SK-N-SH treated with all-trans-retinoic acid at 6 μM for 48 hours (cell line): Measurements from ENCODE around the gene PNMA8A.

Source experiments
- ATAC-seq: fragments of 200-7000 bp; cut with Tn5 transposase; 3 replicates; pipeline ENCODE4 v1.9.1; 2020; ENCODE audit warnings: mild to moderate bottlenecking, moderate library complexity
- ARNTL ChIP-seq: fragments of 450-650 bp; formaldehyde crosslinking; IDR thresholded peaks from 2 replicates; pipeline ENCODE4 v1.5.0; 2020; ENCODE audit warnings: low read depth, mild to moderate bottlenecking, moderate library complexity, borderline replicate concordance
- CSDC2 ChIP-seq: fragments of 250-450 bp; sonication (Bioruptor Pico); IDR thresholded peaks from 2 replicates; pipeline ENCODE4 v1.5.0; 2020; ENCODE audit warnings: mild to moderate bottlenecking, moderate library complexity
- ESRRG ChIP-seq: fragments of 250-450 bp; sonication (Bioruptor Pico); IDR thresholded peaks from 2 replicates; pipeline ENCODE4 v1.6.1; 2021; ENCODE audit warnings: mild to moderate bottlenecking
- ISL1 ChIP-seq: fragments of 250-450 bp; sonication (Bioruptor Pico); IDR thresholded peaks from 2 replicates; pipeline ENCODE4 v2.1.2; 2022; ENCODE audit warnings: mild to moderate bottlenecking, moderate library complexity
- OSR1 ChIP-seq: fragments of 250-450 bp; sonication (Bioruptor Pico); IDR thresholded peaks from 2 replicates; pipeline ENCODE4 v1.8.0; 2022; ENCODE audit warnings: moderate library complexity, mild to moderate bottlenecking, inconsistent platforms
- PPARA ChIP-seq: fragments of 250-450 bp; sonication (Bioruptor Pico); IDR thresholded peaks from 2 replicates; pipeline ENCODE4 v1.5.0; 2020; ENCODE audit warnings: mild to moderate bottlenecking, borderline replicate concordance
- RARB ChIP-seq: fragments of 250-450 bp; sonication (Bioruptor Pico); IDR thresholded peaks from 2 replicates; pipeline ENCODE4 v1.8.0; 2021; ENCODE audit warnings: mild to moderate bottlenecking, moderate library complexity
- SNAI2 ChIP-seq: fragments of 250-450 bp; sonication (Bioruptor Pico); IDR thresholded peaks from 2 replicates; pipeline ENCODE4 v1.5.0; 2020; ENCODE audit warnings: mild to moderate bottlenecking, moderate library complexity
- TCF4 ChIP-seq: fragments of 250-450 bp; sonication (Bioruptor Pico); IDR thresholded peaks from 2 replicates; pipeline ENCODE4 v1.8.0; 2021; ENCODE audit warnings: mild to moderate bottlenecking, moderate library complexity, borderline replicate concordance
- TOX ChIP-seq: fragments of 250-450 bp; sonication (Bioruptor Pico); IDR thresholded peaks from 2 replicates; pipeline ENCODE4 v1.8.0; 2021; ENCODE audit warnings: mild to moderate bottlenecking, moderate library complexity, borderline replicate concordance
- ZC3H10 ChIP-seq: fragments of 250-450 bp; sonication (Bioruptor Pico); IDR thresholded peaks from 2 replicates; pipeline ENCODE4 v1.5.1; 2021; ENCODE audit warnings: mild to moderate bottlenecking, moderate library complexity
- ZFP3 ChIP-seq: fragments of 250-450 bp; sonication (Bioruptor Pico); IDR thresholded peaks from 2 replicates; pipeline ENCODE4 v1.5.0; 2020; ENCODE audit warnings: mild to moderate bottlenecking, moderate library complexity
- ZFP30 ChIP-seq: fragments of 450-650 bp; formaldehyde crosslinking; IDR thresholded peaks from 2 replicates; pipeline ENCODE4 v1.5.0; 2022; ENCODE audit warnings: mild to moderate bottlenecking, moderate library complexity
- ZNF565 ChIP-seq: fragments of 450-650 bp; formaldehyde crosslinking; conservative IDR thresholded peaks from 2 replicates; pipeline ENCODE4 v1.5.0; 2020; ENCODE audit warnings: low read depth, mild to moderate bottlenecking, moderate library complexity
- ZNF70 ChIP-seq: fragments of 450-650 bp; formaldehyde crosslinking; IDR thresholded peaks from 2 replicates; pipeline ENCODE4 v1.5.0; 2020; ENCODE audit warnings: mild to moderate bottlenecking, moderate library complexity
- ZNF8 ChIP-seq: fragments of 450-650 bp; formaldehyde crosslinking; IDR thresholded peaks from 2 replicates; pipeline ENCODE4 v1.5.0; 2020; ENCODE audit warnings: mild to moderate bottlenecking, moderate library complexity
- TF ChIP-seq, protein P1 (sequence below): fragments of 250-450 bp; sonication (Bioruptor Pico); IDR thresholded peaks from 2 replicates; pipeline ENCODE4 v1.8.0; 2021; ENCODE audit warnings: low read depth, mild to moderate bottlenecking, moderate library complexity, borderline replicate concordance
- TF ChIP-seq, protein P2 (sequence below): fragments of 250-450 bp; sonication (Bioruptor Pico); IDR thresholded peaks from 2 replicates; pipeline ENCODE4 v1.8.0; 2020; ENCODE audit warnings: mild to moderate bottlenecking, moderate library complexity, borderline replicate concordance
- TF ChIP-seq, protein P3 (sequence below): fragments of 250-450 bp; sonication (Bioruptor Pico); IDR thresholded peaks from 2 replicates; pipeline ENCODE4 v1.5.1; 2020; ENCODE audit warnings: low read depth, mild to moderate bottlenecking, moderate library complexity
- TF ChIP-seq, protein P4 (sequence below): fragments of 250-450 bp; sonication (Bioruptor Pico); IDR thresholded peaks from 2 replicates; pipeline ENCODE4 v1.5.1; 2021; ENCODE audit warnings: mild to moderate bottlenecking, moderate library complexity
- TF ChIP-seq, protein P5 (sequence below): fragments of 250-450 bp; sonication (Bioruptor Pico); IDR thresholded peaks from 2 replicates; pipeline ENCODE4 v1.5.0; 2020; ENCODE audit warnings: mild to moderate bottlenecking, moderate library complexity

The PNMA8A gene

DNA sequence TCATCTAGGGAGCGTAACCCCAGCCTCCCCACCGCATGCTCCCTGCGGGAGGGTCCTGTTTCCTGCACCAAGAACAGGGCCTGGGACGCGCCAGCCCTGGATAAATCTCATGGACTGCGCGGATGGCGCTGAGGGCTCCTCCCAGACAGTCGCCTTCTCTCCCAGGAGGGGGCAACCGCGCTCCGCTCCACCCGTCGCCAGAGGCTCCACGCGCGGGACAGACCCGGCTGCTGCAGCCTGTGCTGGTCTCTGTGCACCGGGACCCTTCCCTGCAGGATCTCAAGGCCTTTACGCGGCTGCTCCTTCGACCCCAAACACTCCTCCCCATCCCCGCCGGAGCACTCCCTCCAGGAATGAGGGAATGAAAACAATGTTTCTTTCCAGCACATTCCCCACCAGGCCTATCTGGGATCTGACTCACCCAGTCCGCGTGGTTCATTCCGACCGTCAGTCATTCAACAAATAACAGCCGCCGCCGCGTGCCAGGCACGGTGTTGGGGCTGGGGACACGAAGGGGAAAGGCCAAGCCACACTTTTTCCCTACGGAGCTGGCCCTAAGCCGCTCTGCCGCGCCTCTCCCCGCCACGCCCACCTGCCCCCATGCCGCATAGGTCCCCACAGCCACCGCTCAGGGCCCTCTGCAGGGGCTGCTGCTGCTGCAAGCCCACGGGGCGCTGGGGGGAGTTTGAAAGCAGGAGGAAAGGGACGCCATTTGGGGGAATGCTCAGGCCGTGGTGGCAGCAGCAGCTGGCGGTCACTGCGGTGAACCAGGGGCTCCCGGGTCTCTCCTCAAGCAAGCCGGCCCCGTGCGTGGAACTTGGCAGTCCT lies 18.3 kb upstream of the PNMA8A start:
- TF ChIP-seq SNAI2 (CRISPR knock-in tag), result no peak
- TF ChIP-seq, protein P1, sequence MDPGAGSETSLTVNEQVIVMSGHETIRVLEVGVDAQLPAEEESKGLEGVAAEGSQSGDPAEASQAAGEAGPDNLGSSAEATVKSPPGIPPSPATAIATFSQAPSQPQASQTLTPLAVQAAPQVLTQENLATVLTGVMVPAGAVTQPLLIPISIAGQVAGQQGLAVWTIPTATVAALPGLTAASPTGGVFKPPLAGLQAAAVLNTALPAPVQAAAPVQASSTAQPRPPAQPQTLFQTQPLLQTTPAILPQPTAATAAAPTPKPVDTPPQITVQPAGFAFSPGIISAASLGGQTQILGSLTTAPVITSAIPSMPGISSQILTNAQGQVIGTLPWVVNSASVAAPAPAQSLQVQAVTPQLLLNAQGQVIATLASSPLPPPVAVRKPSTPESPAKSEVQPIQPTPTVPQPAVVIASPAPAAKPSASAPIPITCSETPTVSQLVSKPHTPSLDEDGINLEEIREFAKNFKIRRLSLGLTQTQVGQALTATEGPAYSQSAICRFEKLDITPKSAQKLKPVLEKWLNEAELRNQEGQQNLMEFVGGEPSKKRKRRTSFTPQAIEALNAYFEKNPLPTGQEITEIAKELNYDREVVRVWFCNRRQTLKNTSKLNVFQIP (CRISPR knock-in tag), result no peak
- no peak for TF ChIP-seq OSR1 (CRISPR knock-in tag)
- no peak for TF ChIP-seq ZNF8 (CRISPR knock-in tag)
- no peak for TF ChIP-seq CSDC2 (CRISPR knock-in tag)
- TF ChIP-seq, protein P2, sequence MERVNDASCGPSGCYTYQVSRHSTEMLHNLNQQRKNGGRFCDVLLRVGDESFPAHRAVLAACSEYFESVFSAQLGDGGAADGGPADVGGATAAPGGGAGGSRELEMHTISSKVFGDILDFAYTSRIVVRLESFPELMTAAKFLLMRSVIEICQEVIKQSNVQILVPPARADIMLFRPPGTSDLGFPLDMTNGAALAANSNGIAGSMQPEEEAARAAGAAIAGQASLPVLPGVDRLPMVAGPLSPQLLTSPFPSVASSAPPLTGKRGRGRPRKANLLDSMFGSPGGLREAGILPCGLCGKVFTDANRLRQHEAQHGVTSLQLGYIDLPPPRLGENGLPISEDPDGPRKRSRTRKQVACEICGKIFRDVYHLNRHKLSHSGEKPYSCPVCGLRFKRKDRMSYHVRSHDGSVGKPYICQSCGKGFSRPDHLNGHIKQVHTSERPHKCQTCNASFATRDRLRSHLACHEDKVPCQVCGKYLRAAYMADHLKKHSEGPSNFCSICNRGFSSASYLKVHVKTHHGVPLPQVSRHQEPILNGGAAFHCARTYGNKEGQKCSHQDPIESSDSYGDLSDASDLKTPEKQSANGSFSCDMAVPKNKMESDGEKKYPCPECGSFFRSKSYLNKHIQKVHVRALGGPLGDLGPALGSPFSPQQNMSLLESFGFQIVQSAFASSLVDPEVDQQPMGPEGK, result no peak
- TF ChIP-seq RARB (CRISPR knock-in tag), result no peak
- no peak for TF ChIP-seq ARNTL (CRISPR knock-in tag)
- TF ChIP-seq, protein P3, sequence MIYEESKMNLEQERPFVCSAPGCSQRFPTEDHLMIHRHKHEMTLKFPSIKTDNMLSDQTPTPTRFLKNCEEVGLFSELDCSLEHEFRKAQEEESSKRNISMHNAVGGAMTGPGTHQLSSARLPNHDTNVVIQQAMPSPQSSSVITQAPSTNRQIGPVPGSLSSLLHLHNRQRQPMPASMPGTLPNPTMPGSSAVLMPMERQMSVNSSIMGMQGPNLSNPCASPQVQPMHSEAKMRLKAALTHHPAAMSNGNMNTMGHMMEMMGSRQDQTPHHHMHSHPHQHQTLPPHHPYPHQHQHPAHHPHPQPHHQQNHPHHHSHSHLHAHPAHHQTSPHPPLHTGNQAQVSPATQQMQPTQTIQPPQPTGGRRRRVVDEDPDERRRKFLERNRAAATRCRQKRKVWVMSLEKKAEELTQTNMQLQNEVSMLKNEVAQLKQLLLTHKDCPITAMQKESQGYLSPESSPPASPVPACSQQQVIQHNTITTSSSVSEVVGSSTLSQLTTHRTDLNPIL, result no peak
- no peak for TF ChIP-seq ISL1 (CRISPR knock-in tag)
- TF ChIP-seq PPARA (CRISPR knock-in tag), result no peak
- TF ChIP-seq ZNF70 (CRISPR knock-in tag), result no peak
- no peak for TF ChIP-seq TCF4 (CRISPR knock-in tag)
- TF ChIP-seq ZNF565 (CRISPR knock-in tag), result no peak
- TF ChIP-seq TOX (CRISPR knock-in tag), result no peak
- TF ChIP-seq ZFP30, result no peak
- no peak for TF ChIP-seq ZC3H10
- TF ChIP-seq ESRRG, result no peak
- TF ChIP-seq, all 23 proteins: peak for 0

DNA sequence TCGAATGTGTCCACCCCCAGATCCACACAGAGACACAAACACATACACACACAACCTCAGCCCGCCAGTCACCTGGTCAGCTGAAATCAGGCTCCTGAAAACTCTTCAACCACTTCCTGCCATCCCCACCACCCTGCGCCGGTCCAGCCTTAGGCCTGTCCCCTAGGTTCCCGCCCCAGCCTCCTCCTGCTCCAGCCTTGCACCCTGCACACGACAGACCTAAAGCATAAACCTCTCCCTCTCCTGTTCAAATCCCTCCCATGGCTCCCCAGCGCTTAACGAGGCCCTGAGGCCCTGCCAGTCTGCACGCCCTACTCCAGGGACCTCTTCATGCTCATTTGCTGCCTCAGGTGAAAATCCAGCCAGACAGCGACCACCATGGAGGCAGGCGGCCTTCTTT lies 17.2 kb upstream of the PNMA8A start:
- no peak; the same call in 2 of the 3 replicates for ATAC-seq
- TF ChIP-seq OSR1 (CRISPR knock-in tag), result no peak
- TF ChIP-seq, all 23 proteins: peak for 0

More for the DNA sequence above, 18.3 kb upstream of the PNMA8A start:
- ATAC-seq, result no peak

DNA sequence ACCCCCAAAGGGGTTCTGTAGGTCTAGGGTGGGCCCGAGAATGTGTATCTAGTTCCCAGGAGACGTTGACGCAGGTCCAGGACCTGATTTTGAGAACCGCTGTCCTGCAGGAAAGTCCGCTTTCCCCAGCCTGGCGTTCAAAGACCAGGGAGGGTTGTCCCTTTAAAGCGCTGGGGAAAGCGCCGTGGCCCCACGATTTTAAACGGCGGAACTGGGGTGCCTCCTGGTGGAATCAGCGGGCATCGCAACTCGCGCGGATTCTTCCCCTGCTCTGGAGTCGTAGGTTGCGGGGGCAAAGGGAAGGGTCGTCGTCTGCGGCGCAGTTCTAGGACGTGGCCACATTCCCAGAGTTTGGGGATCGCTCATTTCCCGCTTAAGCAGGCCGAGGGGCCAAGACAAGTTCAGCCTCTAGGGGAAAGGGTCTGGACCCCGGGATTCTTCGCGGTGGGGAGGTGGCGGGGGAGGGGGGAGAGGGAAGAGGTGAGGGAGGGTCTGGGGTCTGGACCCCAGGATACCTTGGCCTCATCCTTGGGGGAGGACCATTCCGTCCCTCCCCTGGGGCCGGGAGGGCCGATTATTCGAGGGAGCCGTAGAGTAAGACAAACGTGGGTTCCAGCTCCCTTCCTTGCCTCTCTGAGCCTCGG lies 16.6 kb upstream of the PNMA8A start:
- peak; percentile 93 for ATAC-seq
- TF ChIP-seq, protein P4, sequence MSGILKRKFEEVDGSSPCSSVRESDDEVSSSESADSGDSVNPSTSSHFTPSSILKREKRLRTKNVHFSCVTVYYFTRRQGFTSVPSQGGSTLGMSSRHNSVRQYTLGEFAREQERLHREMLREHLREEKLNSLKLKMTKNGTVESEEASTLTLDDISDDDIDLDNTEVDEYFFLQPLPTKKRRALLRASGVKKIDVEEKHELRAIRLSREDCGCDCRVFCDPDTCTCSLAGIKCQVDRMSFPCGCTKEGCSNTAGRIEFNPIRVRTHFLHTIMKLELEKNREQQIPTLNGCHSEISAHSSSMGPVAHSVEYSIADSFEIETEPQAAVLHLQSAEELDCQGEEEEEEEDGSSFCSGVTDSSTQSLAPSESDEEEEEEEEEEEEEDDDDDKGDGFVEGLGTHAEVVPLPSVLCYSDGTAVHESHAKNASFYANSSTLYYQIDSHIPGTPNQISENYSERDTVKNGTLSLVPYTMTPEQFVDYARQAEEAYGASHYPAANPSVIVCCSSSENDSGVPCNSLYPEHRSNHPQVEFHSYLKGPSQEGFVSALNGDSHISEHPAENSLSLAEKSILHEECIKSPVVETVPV (CRISPR knock-in tag), result no peak
- TF ChIP-seq ZNF565 (CRISPR knock-in tag), result no peak
- no peak for TF ChIP-seq SNAI2 (CRISPR knock-in tag)
- TF ChIP-seq ZFP30, result no peak
- TF ChIP-seq, protein P2, result no peak
- no peak for TF ChIP-seq PPARA (CRISPR knock-in tag)
- no peak for TF ChIP-seq ZFP3 (CRISPR knock-in tag)
- TF ChIP-seq, protein P3, result no peak
- TF ChIP-seq ARNTL (CRISPR knock-in tag), result no peak
- TF ChIP-seq OSR1 (CRISPR knock-in tag), result no peak
- TF ChIP-seq TOX (CRISPR knock-in tag), result no peak
- no peak for TF ChIP-seq ESRRG
- TF ChIP-seq, protein P5, sequence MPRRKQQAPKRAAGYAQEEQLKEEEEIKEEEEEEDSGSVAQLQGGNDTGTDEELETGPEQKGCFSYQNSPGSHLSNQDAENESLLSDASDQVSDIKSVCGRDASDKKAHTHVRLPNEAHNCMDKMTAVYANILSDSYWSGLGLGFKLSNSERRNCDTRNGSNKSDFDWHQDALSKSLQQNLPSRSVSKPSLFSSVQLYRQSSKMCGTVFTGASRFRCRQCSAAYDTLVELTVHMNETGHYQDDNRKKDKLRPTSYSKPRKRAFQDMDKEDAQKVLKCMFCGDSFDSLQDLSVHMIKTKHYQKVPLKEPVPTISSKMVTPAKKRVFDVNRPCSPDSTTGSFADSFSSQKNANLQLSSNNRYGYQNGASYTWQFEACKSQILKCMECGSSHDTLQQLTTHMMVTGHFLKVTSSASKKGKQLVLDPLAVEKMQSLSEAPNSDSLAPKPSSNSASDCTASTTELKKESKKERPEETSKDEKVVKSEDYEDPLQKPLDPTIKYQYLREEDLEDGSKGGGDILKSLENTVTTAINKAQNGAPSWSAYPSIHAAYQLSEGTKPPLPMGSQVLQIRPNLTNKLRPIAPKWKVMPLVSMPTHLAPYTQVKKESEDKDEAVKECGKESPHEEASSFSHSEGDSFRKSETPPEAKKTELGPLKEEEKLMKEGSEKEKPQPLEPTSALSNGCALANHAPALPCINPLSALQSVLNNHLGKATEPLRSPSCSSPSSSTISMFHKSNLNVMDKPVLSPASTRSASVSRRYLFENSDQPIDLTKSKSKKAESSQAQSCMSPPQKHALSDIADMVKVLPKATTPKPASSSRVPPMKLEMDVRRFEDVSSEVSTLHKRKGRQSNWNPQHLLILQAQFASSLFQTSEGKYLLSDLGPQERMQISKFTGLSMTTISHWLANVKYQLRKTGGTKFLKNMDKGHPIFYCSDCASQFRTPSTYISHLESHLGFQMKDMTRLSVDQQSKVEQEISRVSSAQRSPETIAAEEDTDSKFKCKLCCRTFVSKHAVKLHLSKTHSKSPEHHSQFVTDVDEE, result no peak
- no peak for TF ChIP-seq ZC3H10
- TF ChIP-seq, protein P1 (CRISPR knock-in tag), result no peak
